Sciatic nerve (tissue), 2 donors: Measurements from ENCODE around the gene NHP2. TPM values are rescaled to one million over a fixed set of nuclear protein-coding genes. Genes with fewer than 3 reads are reported as not detected.
"Not testable (repeated sequence)": the region's sequence is repeated elsewhere in the genome, so short reads cannot be mapped to it uniquely, and the experiment has no call there.

ENCODE experiments used
- ATAC-seq: fragments of 200-7000 bp; cut with Tn5 transposase; one replicate; pipeline ENCODE4 v1.9.1; 2020; ENCODE audit warnings: mild to moderate bottlenecking, moderate library complexity
- DNase-seq: peaks from one replicate; pipeline ENCODE4 v3.0.0-alpha.2; 2020; ENCODE audit warnings: low spot score
- intact Hi-C: fragments of 100-400 bp; cut with DNase I; formaldehyde crosslinking; loops from one replicate; pipeline ENCODE4 v1.14.2; 2022
- total RNA-seq: library from RNA; stranded (reverse); fragmentation: NEBNext Ultra II Directional; extraction: Animal tissue kit (Norgen Biotek cat#: 25700); gene quantifications from one replicate; pipeline ENCODE4 v1.2.1, GENCODE V29; 2021
- donor health status: DM: no; HTN: no; CAD: no.
- donor health status: DM: no; HTN: no; CAD: no.

NHP2 gene
- total RNA-seq = 65.0 TPM

DNA sequence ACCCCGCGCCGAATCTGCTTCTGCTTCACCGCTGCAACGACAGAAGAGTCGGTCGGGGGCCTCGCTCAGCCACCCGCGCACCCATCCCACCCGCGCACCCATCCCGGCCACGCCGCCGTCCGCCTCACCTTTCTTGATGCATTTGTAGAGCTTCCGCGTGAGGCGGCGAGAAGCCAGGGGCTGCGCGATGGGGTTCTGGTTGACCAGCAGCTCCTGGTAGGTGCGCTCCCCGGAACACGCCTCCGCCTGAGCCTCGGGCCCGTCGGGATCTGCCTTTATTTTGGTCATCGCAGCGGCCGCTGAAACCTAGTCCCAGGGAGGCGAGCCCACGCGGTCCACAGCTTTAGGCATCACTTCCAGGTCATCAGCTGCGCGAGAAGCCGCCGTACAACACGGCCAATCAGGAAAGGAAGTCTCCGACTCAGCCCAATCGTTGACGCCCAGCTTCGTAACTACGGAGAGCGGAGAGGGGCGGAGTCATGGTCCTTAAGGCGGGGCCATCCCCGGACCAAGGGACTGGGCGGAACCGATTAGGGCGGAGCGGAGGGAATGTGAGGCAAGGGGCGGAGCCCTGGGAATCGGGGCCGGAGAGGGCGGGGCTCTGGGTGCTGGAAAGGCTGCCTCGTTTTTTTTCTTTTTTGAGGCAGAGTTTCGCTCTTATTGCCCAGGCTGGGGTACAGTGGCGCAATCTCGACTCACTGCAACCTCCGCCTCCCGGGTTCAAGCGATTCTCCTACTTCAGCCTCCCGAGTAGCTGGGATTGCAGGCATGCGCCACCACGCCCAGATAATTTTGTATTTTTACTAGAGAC is at the start of gene NHP2:
Gene NHP2 (minus strand): TSS at position 356 of the 811 bp plus-strand sequence. CDS start 68 bp downstream, at position 288.
- peak; percentile 100 for ATAC-seq
- intact Hi-C loops = no loop called here
- peak; percentile 100 for DNase-seq

DNA sequence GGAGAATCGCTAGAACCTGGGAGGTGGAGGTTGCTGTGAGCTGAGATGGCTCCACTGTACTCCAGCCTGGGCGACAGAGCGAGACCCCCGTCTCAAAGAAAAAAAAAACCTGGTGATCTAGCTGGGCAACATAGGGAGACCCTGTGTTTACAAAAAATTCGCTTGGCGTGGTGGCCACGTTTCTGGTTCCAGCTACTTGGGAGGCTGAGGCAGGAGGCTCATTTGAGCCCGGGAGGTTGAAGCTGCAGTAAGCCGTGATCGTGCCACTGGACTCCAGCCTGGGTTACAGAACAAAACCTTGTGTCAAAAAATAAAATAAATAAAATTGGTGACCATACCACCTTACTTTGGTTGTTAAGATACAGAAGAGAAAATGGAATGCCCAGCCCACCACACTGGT is 48.9 kb upstream of the NHP2 start:
- ATAC-seq (no peak), DNase-seq (no peak)
- intact Hi-C loops = no loop called here

DNA sequence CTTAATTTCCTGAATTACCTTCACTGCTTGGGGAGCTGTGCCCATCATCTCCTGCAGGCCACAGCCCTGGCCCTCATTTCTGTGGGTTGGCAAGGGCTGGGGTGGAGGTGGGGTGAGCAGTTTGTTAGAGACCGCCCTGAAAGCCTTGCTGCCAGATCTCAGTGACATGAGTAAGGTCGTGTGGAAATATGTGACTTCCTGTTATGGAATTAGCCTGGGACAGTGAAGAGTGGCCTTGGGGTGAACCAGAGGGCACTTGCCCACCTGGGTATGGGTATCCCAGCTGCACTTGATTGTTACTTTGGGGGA is 48.2 kb upstream of the NHP2 start:
- DNase-seq (no peak), ATAC-seq (no peak)
- intact Hi-C loops = no loop called here

DNA sequence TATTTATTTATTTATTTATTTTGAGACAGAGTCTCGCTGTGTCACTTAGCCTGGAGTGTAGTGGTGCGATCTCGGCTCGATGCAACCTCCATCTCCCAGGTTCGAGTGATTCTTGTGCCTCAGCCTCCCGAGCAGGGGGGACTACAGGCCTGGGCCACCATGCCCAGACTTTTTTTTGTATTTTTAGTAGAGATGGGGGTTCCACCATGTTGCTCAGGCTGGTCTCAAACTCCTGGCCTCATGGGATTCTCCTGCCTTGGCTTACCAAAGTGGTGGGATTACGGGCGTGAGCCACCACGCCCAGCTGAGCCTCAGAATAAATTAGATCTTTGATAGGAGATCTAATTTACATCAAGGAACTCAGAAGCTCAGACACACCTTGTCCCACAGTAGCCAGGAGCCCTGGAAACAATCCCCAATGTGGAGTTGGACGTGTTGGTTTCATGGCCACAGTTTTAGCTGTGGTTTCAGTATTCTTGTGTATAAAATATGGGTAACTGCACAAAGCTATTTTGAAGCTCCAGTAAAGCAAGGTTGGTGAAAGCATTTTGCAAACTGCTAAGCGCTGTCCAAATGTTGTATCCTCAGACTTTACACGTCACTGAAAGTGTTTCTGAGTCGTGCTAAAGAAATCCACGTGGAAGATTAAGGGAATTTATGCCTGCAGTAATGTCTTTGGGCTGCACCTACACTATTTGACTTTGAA is 47.7 kb upstream of the NHP2 start:
- ATAC-seq (no peak), DNase-seq (no peak)
- intact Hi-C loops = no loop called here

DNA sequence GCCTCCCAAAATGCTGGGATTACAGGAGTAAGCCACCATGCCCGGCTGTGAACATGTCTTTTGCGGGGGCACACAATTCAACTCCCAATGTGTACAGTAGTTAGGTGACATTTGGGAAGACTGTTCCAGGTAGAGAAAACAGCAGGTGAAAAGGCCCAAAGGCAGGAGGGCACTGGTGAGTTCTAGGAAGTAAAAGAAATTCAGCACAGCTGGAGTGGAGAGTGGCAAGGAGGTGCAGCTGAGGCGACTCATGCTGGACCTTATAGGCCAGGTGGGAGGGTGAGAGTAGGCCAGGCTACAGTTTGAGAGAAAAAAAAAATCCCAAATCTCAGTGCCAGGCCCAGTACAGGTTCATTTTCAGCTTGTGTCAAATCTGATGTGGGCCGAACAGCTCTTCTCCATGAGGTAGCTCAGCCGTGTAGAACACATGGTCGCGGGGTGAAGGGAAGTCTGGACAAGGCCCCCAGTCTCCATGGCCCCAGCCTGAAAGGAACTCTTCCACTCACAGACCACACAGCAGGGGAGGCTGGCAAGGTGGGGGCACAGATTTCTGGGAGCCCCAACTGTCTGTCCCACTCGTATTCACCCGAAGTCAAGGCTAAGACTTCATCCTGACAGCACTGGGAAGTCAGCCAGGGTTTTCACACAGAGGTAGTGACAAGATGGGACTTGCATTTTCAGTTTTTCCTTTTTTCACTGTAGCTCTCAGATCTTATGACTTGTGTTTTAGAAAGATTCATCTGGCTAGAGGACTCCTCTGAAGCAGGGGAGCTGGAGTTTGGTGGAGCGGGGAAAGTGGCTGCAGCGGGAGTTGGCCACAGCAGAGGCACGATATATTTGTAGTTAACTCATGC is 46.1 kb upstream of the NHP2 start:
- DNase-seq (no peak), ATAC-seq (no peak)
- intact Hi-C loops = no loop called here

DNA sequence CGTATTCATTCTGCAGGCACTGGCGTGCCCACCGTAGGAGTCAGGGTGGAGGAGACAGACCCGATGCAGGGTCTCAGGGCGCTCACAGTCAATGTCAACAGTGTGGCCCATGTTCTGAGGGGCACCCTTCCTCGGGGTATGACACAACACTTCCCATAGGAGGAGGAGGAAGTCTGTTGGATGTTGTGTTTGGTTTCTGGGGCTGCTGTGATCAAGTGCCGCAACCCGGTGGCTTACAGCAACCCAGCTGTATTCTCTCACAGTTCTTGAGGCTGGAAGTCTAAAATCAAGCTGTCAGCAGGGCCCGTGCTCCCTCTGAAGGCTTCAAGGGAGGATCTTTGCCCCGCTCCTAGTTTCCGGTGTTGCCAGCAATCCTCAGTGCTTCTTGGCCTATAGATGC is 45.0 kb upstream of the NHP2 start:
- ATAC-seq (no peak), DNase-seq (no peak)
- intact Hi-C loops = no loop called here

DNA sequence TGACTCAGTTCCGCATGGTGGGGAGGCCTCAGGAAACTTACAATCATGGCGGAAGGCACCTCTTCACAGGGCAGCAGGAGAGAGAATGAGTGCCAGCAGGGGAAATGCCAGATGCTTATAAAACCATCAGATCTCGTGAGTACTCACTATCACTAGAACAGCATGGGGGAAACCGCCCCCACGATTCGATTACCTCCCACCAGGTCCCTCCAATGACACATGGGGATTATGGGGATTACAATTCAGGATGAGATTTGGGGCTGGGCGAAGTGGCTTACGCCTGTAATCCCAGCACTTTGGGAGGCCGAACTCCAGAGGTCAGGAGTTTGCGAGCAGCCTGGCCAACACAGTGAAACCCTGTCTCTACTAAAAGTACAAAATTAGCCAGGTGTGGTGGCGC is 44.5 kb upstream of the NHP2 start:
- DNase-seq = not testable (repeated sequence)

DNA sequence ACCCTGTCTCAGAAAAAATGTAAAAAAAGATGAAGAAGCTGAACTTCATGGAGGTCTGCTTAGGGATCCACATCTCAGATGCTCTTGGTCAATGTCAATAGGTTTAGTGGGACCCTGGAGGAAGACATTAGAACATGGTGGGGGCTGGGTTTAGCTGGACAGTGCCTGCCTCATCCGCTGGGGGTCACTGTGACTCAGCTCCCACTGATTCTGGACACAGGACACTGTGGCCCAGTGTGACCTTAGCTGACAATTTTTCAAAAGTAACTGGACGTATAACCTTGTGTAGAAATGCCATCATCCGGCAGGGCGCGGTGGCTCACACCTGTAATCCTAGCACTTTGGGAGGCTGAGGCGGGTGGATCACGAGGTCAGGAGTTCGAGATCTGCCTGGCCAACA is 43.3 kb upstream of the NHP2 start:
- intact Hi-C loops = no loop called here
- DNase-seq (no peak), ATAC-seq (no peak)

More for the DNA sequence above, 44.5 kb upstream of the NHP2 start:
- ATAC-seq, intact Hi-C loops: not testable (repeated sequence)

DNA sequence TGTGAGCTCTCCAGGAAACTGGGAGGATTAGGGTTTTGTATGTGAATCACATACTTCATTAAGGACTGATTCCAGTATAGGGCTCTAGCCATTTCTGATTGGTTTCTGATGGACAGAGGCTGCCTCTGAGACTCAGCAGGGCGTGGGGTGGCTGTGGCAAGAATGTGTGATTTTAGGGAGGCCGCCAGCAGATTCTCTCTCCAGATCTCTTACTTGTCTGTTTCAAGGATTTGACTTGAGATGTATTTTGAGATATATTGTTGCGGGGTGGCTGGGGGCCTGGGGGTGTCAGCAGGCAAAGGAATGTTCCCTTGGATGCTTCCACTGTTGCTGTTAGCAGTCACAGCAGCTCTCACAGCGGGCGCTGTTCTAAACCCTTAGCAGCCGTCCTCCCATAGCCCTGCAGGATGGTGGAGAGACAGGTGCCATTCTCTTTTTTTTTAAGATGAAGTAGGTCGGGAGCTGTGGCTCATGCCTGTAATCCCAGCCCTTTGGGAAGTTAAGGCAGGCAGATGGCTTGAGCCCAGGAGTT is 42.7 kb upstream of the NHP2 start:
- ATAC-seq (no peak), DNase-seq (no peak)
- intact Hi-C loops = no loop called here

DNA sequence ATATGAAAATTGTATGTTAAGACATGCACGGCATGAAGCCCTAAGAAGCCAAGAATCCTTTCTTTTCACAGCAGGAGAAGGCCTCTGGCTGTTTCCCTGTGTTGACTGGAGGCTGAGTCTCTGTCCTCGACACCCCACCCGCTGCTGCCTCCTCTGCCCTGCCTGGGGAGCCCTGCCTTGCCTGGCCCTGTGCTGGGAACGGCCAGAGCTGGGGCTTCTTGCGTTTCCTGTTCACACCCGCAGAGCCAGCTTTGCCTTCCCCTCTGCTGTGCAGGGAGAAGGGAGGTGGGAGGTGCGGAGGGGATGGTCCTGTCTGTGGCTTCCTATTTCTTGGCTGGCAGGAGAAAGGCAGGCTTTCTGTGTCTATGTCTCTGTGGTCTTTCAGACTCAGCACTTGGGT is 40.3 kb upstream of the NHP2 start:
- DNase-seq (no peak), ATAC-seq (no peak)
- intact Hi-C loops = no loop called here

DNA sequence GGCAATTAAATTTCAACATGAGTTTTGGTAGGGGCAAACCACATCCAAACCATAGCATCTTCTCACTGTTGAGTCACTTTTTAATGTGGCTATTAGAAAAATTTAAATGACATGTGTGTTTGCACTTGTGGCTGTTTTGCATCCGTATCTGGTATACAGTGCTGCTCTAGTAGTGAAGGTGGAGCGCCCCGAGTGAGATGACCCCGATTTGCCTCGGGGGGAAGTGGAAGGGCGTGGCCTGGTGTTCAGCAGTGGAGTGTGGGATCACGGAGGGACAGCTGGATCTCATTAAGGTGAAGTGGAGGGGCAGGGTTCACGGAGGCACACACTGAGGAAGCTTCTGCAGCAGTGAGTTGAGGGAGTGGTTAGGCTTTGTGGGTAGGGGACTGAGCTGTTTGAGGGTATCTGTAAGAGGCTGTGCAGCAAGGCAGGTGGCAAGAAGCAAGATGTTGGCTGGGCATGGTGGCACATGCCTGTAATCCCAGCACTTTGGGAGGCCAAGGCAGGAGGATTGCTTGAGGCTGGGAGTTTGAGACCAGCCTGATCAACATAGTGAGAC is 39.6 kb upstream of the NHP2 start:
- intact Hi-C loops = no loop called here
- DNase-seq (no peak), ATAC-seq (no peak)

DNA sequence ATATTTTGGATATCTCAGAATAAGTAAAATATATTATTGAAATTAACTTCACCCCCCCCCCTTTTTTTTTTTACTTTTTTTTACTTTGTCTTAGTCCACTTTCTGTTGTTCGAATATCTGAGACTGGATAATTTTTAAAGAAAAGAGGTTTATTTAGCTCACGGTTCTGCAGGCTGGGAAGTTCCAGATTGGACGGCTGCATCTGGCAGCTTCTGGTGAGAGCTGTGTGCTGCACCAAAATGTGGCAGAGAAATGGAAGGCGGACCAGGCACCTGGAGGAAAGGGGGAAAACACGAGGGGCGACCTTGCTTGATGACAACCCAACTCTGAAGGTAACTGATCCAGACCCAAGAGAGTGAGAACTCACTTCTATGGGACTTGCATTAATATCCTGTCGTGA is 39.1 kb upstream of the NHP2 start:
- ATAC-seq (no peak), DNase-seq (no peak)

DNA sequence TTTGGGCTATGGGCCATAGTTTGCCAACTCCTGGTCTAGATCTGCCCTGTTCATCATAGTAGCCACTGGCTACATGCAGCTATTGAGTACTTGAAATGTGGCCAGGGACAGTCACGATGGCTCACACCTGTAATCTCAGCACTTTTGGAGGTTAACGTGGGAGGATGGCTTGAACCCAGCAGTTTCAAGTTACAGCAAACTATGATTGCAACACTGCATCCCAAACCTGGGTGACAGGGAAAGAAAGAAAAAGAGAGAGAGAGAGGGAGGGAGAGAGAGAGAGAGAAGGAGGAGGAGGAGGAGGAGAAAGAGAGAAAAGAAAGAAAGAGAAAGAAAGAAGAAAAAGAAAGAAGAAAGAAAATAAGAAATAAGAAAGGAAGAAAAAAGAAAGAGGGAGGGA is 38.6 kb upstream of the NHP2 start:
- no peak for DNase-seq
- no peak for ATAC-seq
- intact Hi-C loops = no loop called here

More for the DNA sequence above, 39.1 kb upstream of the NHP2 start:
- intact Hi-C loops = no loop called here

DNA sequence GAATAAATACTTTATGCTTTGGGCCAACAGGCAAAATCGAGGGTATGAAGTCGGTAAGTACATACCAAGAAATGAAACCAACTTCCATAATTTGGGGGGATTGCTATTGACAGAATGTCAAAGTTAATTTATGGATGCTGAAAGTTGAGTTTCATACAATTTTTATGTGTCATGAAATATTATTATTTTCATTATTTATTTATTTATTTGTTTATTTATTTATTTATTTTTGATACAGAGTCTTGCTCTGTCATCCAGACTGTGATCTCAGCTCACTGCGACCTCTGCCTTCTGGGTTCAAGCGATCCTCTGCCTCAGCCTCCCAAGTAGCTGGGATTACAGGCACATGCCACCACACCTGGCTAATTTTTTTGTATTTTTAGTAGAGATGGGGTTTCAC is 38.0 kb upstream of the NHP2 start:
- intact Hi-C loops = no loop called here
- no peak for DNase-seq

DNA sequence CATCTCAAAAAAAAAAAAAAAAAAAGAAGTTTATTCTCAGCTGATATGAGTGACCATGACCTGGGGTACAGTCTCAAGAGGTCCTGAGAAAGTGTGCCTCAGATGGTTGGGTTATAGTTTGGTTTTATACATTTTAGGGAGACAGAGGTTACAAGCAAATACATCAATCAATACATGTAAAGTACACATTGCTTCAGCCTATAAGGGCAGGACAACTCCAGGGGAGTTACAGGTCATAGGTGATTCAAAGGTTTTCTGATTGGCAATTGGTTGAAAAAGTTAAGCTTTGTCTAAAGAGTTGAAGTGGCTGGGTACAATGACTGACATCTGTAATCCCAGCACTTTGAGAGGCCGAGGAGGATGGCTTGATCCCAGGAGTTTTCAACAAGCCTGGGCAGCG is 35.7 kb upstream of the NHP2 start:
- no peak for ATAC-seq
- intact Hi-C loops = no loop called here
- DNase-seq = no peak

More for the DNA sequence above, 38.0 kb upstream of the NHP2 start:
- no peak for ATAC-seq

DNA sequence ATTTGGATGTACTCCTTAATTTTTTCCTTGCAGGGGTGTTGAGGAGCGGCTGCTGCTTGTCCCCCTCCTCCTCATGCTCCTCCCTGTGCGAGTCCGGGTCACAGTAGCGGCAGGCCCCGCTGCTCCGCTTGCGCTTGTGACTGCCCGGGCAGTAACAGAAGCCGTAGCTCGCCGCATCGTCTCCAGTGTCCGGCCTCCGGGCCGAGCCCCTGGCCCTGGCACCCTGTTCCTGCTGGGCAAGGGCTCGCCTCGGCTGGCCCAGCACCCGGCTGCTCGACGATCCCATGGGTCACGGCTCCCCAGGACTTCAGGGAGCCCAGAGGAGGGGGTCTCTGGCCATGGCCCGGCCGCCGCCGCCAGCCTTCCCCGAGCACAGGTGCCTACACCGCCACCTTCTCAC is 33.3 kb upstream of the NHP2 start, which contains the start of gene GMCL2:
Gene GMCL2 (minus strand): TSS at position 358 of the 400 bp plus-strand sequence. CDS start 72 bp downstream, at position 286.
- intact Hi-C loops = no loop called here
- no peak for DNase-seq
- ATAC-seq = no peak

DNA sequence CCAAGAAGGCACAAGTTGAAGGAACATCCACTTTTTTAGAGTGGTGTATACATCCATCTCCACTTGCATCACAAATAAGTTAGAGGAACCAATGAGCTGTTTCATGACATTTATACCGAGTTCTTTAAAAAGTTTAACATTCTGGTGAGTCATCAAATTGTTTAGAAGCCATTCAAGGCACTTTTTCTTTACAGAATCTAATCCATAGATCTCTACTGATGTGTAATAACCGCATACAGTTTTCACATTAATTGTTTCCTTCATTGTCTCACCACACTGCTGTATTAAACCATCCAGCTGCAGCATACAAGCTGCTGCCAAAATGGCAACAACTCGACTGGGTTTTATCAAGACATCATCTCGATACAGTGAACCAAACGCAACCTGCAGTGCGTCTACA is 32.7 kb upstream of the NHP2 start:
- DNase-seq (no peak), ATAC-seq (no peak)
- intact Hi-C loops = no loop called here

DNA sequence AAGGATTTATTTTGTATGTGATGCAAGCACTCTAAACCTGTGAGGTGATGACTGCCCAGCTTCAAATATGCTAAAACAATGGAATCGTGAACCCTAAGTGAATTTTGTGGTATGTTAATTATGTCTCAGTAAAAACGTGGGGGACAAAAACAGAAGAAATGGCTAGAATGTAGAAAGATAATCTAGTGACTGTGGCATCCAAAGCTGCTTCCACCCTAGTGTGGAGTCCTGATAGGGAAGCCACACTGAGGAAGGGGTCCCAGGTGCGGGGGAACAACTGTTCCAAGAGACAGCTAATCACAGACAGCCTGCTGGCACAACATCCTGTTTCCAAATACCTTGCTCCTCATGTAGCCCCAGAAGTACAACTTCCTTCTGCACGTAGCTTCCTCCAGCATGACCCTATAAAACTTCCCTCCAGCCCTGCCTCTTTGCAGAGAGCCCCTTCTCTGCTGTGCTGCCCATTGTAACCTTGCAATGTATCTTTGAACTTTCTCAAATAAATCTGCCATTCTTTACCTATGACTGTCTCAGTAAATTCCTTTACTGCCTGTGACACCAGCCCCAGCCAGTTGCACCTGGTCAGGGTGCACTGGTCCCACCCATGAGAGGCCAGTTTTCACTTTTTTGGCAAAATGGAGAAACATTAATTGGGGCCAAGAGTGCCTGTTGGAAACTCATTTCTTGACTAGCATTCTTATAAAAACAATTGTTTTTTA is 28.6 kb upstream of the NHP2 start:
- ATAC-seq = no peak
- DNase-seq = no peak
- intact Hi-C loops = no loop called here
